ENCODE measurements around the gene RAMP3.

DNA sequence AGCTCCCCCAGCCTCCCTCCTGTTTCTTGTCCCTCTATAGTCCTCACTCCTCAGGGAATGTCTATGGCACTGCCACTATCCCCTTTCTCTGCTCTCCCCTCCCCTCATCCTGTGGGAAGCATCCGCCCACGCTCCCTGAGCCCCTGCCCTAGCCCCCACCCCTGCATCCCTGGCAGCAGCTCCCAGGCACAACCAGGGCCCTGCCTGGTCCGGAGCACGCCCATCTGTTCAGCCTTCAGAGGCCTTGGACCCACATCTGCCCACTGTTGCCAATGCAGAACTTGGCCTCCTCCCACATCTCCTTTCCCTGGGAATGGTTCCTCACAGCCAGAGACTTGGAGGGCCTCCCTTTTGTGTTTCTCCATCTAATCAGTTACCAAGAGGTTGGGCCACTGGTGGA, 25.7 kb upstream of the RAMP3 start:
- TF ChIP-seq EZH2 (IDR thresholded peaks at IDR 0.05) (no peak), POLR2AphosphoS5 (IDR thresholded peaks at IDR 0.05; ENCODE audit: borderline replicate concordance, low read depth, low read length) (no peak)

All from SK-N-MC (cell line).